Sigmoid colon (tissue), 7 donors: Measurements from ENCODE around the gene ZNF579. TPM values are rescaled to one million over a fixed set of nuclear protein-coding genes. Genes with fewer than 3 reads are reported as not detected.

Source experiments
- DNase-seq: peaks from one replicate; pipeline ENCODE4 v3.0.0-alpha.2; 2019
- H3K27ac ChIP-seq, 4 donors: fragments of 200-600 bp; sonication (generic); one replicate each; pipeline ENCODE4 v1.5.1; 2016 to 2019; ENCODE audit warnings: mild to moderate bottlenecking in 1 of 4
- H3K27me3 ChIP-seq, 3 donors: fragments of 200-600 bp; sonication (generic); one replicate each; pipeline ENCODE4 v1.5.1; 2019; ENCODE audit warnings: mild to moderate bottlenecking in 1 of 3
- H3K36me3 ChIP-seq, 4 donors: fragments of 200-600 bp; sonication (generic); one replicate each; pipeline ENCODE4 v1.5.1; 2016 to 2019
- H3K4me1 ChIP-seq, 4 donors: fragments of 200-600 bp; sonication (generic); one replicate each; pipeline ENCODE4 v1.5.1; 2017 to 2019
- H3K4me3 ChIP-seq, 4 donors: fragments of 200-600 bp; sonication (generic); one replicate each; pipeline ENCODE4 v1.5.1; 2017 to 2019; ENCODE audit warnings: mild to moderate bottlenecking in 2 of 4, moderate library complexity in 1 of 4
- H3K9me3 ChIP-seq, 4 donors: fragments of 200-600 bp in 3 of 4; sonication (generic) in 3 of 4; one replicate each; pipeline versions ENCODE4 v1.5.1 to v1.6.1; 2013 to 2019
- EP300 ChIP-seq, 4 donors: sonication (generic); formaldehyde crosslinking; IDR thresholded peaks; one replicate each; pipeline ENCODE4 v1.6.1; 2017; ENCODE audit warnings: antibody characterized with exemption in 4 of 4
- POLR2A ChIP-seq, 2 donors: fragments of 450-650 bp; IDR thresholded peaks; one replicate each; pipeline ENCODE4 v1.6.1; 2016; ENCODE audit warnings: antibody characterized with exemption in 2 of 2, mild to moderate bottlenecking in 2 of 2, moderate library complexity in 2 of 2
- POLR2AphosphoS5 ChIP-seq, 4 donors: sonication (generic); formaldehyde crosslinking; IDR thresholded peaks; one replicate each; pipeline ENCODE4 v1.6.1; 2017; ENCODE audit warnings: antibody characterized with exemption in 4 of 4
- WGBS, 2 donors: extraction: QIAGEN DNeasy Blood & Tissue Kit; methylation state at CpG; one replicate each; pipeline ENCODE4 v1.1.7; 2013; 5-methylcytosine and 5-hydroxymethylcytosine counted together
- intact Hi-C: fragments of 100-400 bp; cut with DNase I; formaldehyde crosslinking; loops from one replicate; pipeline ENCODE4 v1.15.1; 2023
- polyA plus RNA-seq, 3 donors: library from polyadenylated mRNA; stranded (reverse); fragments of 200-250 nt; gene quantifications; one replicate each; pipeline ENCODE4 v1.2.3, GENCODE V29; 2013
- total RNA-seq, 4 donors: library from RNA; depleted of rRNA; stranded (reverse); fragments of >200 nt; gene quantifications; one replicate each; pipeline ENCODE4 v1.1.0, GENCODE V29; 2016
- TF ChIP-seq, protein P1 (sequence below), 4 experiments: fragments of 450-650 bp in 3 of 4; fragments of 200-600 bp in 1 of 4; IDR thresholded peaks; one replicate each; pipeline ENCODE4 v1.5.1; 2016 to 2019; ENCODE audit warnings: antibody characterized with exemption in 4 of 4, mild to moderate bottlenecking in 3 of 4, moderate library complexity in 2 of 4
- donor health status: healthy with polysubstance abuse.
- donor health status: Bipolar disorder and iron deficiency.
- donor health status: healthy.

ZNF579 gene
- total and polyA plus RNA-seq, 7 donors = 0.69 to 4.0 (median 2.0) TPM

DNA sequence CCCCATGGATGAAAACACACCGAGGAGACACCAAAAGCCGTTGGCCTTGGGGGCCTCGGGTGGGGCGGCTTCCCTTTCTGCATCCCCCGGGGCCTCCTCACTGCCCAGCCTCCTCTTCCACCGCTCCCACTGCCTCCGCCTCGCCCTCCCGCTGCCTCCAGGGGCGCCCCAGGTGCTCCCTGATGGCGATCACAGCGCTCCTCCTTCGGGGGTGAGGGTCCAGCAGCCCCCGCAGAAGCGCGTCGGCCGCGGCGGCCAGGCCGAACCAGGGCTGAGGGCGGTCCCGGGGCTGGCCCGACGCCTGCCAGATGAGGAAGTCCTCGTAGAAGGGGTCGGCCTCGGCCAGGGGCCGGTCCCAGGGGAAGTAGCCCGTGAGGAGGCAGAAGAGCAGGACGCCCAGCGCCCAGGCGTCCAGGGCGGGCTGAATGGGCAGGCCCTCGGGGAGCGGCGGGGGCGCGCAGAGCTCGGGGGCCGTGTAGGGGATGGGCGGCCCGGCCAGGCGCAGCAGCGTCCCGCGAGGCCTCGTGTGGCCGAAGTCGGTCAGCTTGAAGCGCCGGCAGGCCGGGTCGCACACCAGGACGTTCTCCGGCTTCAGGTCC lies 50.9 kb downstream of the ZNF579 start:
- Histone ChIP-seq H3K36me3 (no peaks in the 10 kb centered on the region), H3K9me3 (no peaks in the 10 kb centered on the region), H3K4me1 (peaks cover 0 to 15% (median 10%) of the 10 kb centered on the region in 4 donors), H3K27me3 (peaks cover 0 to 30% (median 8%) of the 10 kb centered on the region in 3 donors), H3K27ac (no peak overlapping the region), H3K4me3 (no peak overlapping the region)
- TF ChIP-seq POLR2AphosphoS5 (IDR thresholded peaks at IDR 0.05) = no peak
- TF ChIP-seq, protein P1, sequence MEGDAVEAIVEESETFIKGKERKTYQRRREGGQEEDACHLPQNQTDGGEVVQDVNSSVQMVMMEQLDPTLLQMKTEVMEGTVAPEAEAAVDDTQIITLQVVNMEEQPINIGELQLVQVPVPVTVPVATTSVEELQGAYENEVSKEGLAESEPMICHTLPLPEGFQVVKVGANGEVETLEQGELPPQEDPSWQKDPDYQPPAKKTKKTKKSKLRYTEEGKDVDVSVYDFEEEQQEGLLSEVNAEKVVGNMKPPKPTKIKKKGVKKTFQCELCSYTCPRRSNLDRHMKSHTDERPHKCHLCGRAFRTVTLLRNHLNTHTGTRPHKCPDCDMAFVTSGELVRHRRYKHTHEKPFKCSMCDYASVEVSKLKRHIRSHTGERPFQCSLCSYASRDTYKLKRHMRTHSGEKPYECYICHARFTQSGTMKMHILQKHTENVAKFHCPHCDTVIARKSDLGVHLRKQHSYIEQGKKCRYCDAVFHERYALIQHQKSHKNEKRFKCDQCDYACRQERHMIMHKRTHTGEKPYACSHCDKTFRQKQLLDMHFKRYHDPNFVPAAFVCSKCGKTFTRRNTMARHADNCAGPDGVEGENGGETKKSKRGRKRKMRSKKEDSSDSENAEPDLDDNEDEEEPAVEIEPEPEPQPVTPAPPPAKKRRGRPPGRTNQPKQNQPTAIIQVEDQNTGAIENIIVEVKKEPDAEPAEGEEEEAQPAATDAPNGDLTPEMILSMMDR (IDR thresholded peaks at IDR 0.05) = no peak
- no peak for TF ChIP-seq EP300 (IDR thresholded peaks at IDR 0.05)
- TF ChIP-seq POLR2A (IDR thresholded peaks at IDR 0.05) = no peak
- 92% methylated on average over 56 of the region's 56 CpGs for WGBS, 2 donors
- intact Hi-C loops = no loop called here
- DNase-seq = no peak

- H3K36me3 ChIP-seq = no peaks in the 10 kb centered on the region
- no peak for DNase-seq
- peaks cover 0 to 30% (median 8%) of the 10 kb centered on the region in 3 donors for H3K27me3 ChIP-seq
- H3K4me3 ChIP-seq = no peak overlapping the region
- no peak for TF ChIP-seq POLR2AphosphoS5 (IDR thresholded peaks at IDR 0.05)
- TF ChIP-seq EP300 (IDR thresholded peaks at IDR 0.05) = no peak
- no peak for TF ChIP-seq POLR2A (IDR thresholded peaks at IDR 0.05)
- TF ChIP-seq, protein P1 (IDR thresholded peaks at IDR 0.05) = no peak
- H3K4me1 ChIP-seq = peaks cover 0 to 15% (median 10%) of the 10 kb centered on the region in 4 donors
- WGBS, 2 donors = 22 to 58% methylated on average over 15 of the region's 15 CpGs
- no peak overlapping the region for H3K27ac ChIP-seq
- intact Hi-C loops = no loop called here
- no peaks in the 10 kb centered on the region for H3K9me3 ChIP-seq
Measured at GRCh38 chr19:55528030-55528803, 52.4 kb downstream of the ZNF579 start.

DNA sequence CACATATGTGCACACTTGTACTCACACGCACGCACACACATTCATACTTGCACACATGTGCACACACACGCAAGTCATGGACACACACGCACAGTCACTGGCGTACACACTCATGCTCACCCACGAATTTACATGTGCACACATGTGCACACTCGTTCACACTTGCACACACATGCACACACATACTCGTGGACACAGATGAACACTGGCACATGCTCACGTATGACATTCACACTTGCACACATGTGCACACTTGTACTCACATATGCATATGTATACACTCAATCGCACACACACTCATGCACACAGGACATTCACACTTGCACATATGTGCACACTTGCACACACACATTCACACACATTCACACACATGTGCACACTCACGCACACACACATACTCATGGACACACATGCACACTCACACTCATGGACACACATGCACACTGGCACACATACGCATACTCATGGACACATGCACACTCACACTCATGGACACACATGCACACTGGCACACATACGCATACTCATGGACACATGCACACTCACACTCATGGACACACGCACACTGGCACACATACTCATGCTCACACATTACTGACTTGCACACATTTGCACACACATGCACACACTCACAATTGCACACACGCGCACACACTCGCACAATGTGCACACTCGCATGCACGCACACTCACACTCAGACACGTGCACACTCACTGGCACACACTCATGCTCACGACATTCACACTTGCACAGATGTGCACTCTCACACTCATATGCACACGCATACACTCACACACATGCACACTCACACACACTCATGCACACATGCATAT lies 53.2 kb downstream of the ZNF579 start:
- TF ChIP-seq, protein P1 (IDR thresholded peaks at IDR 0.05) = no peak
- TF ChIP-seq POLR2AphosphoS5 (IDR thresholded peaks at IDR 0.05) (no peak), POLR2A (IDR thresholded peaks at IDR 0.05) (no peak), EP300 (IDR thresholded peaks at IDR 0.05) (no peak)
- H3K27ac ChIP-seq = no peak overlapping the region
- intact Hi-C loops = no loop called here
- 77 to 88% methylated on average over 22 of the region's 22 CpGs for WGBS, 2 donors
- no peaks in the 10 kb centered on the region for H3K9me3 ChIP-seq
- no peaks in the 10 kb centered on the region for H3K36me3 ChIP-seq
- no peak for DNase-seq
- H3K27me3 ChIP-seq = peaks cover 0 to 30% (median 8%) of the 10 kb centered on the region in 3 donors
- peaks cover 0 to 15% (median 10%) of the 10 kb centered on the region in 4 donors for H3K4me1 ChIP-seq
- H3K4me3 ChIP-seq = no peak overlapping the region

Other genes starting within 250 kb of the ZNF579 start
- 10 to 100 TPM in 2 of 4 donors, 1 to 10 TPM in 2; 7.5 to 12.7 (median 9.6) TPM for gene KMT5C, start 241.0 kb downstream of the ZNF579 start, total RNA-seq
- 10 to 100 TPM in 1 of 3 donors, 1 to 10 TPM in 2; 3.0 to 14.8 (median 3.5) TPM for gene KMT5C, start 241.0 kb downstream of the ZNF579 start, polyA plus RNA-seq
- gene COX6B2, start 226.1 kb downstream of the ZNF579 start, total RNA-seq = under 1 TPM in 1 of 4 donors, not detected in 3; 0.16 TPM
- gene COX6B2, start 226.1 kb downstream of the ZNF579 start, polyA plus RNA-seq = 1 to 10 TPM in 2 of 3 donors, under 1 TPM in 1; 0.60 to 3.8 (median 1.4) TPM
- not detected for gene GARIN5B, start 217.6 kb downstream of the ZNF579 start, total RNA-seq
- gene GARIN5B, start 217.6 kb downstream of the ZNF579 start, polyA plus RNA-seq = not detected
- 1 to 10 TPM in 1 of 4 donors, under 1 TPM in 1, not detected in 2; 0.81 to 4.4 TPM for gene IL11, start 210.4 kb downstream of the ZNF579 start, total RNA-seq
- gene IL11, start 210.4 kb downstream of the ZNF579 start, polyA plus RNA-seq = under 1 TPM in 1 of 3 donors, not detected in 2; 0.74 TPM
- gene TMEM190, start 204.0 kb downstream of the ZNF579 start, total RNA-seq = not detected
- under 1 TPM in 1 of 3 donors, not detected in 2; 0.26 TPM for gene TMEM190, start 204.0 kb downstream of the ZNF579 start, polyA plus RNA-seq
- 1 to 10 TPM in 1 of 4 donors, under 1 TPM in 2, not detected in 1; 0.54 to 1.7 (median 0.66) TPM for gene TMEM238, start 196.6 kb downstream of the ZNF579 start, total RNA-seq
- under 1 TPM in 2 of 3 donors, not detected in 1; 0.90 to 0.92 TPM for gene TMEM238, start 196.6 kb downstream of the ZNF579 start, polyA plus RNA-seq
- 100 to 1,000 TPM; 253 to 607 (median 503) TPM for gene RPL28, start 194.9 kb downstream of the ZNF579 start, total RNA-seq
- gene RPL28, start 194.9 kb downstream of the ZNF579 start, polyA plus RNA-seq = 1,000 to 10,000 TPM; 1,833 to 2,816 (median 2,129) TPM
- gene UBE2S, start 173.1 kb downstream of the ZNF579 start, total RNA-seq = 10 to 100 TPM; 11.8 to 23.9 (median 14.8) TPM
- 10 to 100 TPM in 2 of 3 donors, 1 to 10 TPM in 1; 6.6 to 32.6 (median 16.2) TPM for gene UBE2S, start 173.1 kb downstream of the ZNF579 start, polyA plus RNA-seq
- under 1 TPM in 3 of 4 donors, not detected in 1; 0.28 to 0.41 (median 0.36) TPM for gene SHISA7, start 137.5 kb downstream of the ZNF579 start, total RNA-seq
- under 1 TPM in 1 of 3 donors, not detected in 2; 0.04 TPM for gene SHISA7, start 137.5 kb downstream of the ZNF579 start, polyA plus RNA-seq
- 100 to 1,000 TPM in 2 of 4 donors, 10 to 100 TPM in 2; 90.3 to 114 (median 101) TPM for gene ISOC2, start 119.2 kb downstream of the ZNF579 start, total RNA-seq
- 100 to 1,000 TPM; 147 to 173 (median 162) TPM for gene ISOC2, start 119.2 kb downstream of the ZNF579 start, polyA plus RNA-seq
- gene C19orf85, start 116.1 kb downstream of the ZNF579 start, total RNA-seq = not detected
- under 1 TPM in 1 of 3 donors, not detected in 2; 0.07 TPM for gene C19orf85, start 116.1 kb downstream of the ZNF579 start, polyA plus RNA-seq
- gene ZNF628, start 104.2 kb downstream of the ZNF579 start, total RNA-seq = 10 to 100 TPM in 1 of 4 donors, 1 to 10 TPM in 3; 1.4 to 15.0 (median 3.7) TPM
- 10 to 100 TPM in 1 of 3 donors, 1 to 10 TPM in 2; 1.8 to 10.1 (median 2.5) TPM for gene ZNF628, start 104.2 kb downstream of the ZNF579 start, polyA plus RNA-seq
- gene NAT14, start 95.7 kb downstream of the ZNF579 start, total RNA-seq = 10 to 100 TPM in 1 of 4 donors, 1 to 10 TPM in 3; 6.4 to 10.5 (median 8.4) TPM
- 10 to 100 TPM in 1 of 3 donors, 1 to 10 TPM in 2; 1.4 to 13.7 (median 2.4) TPM for gene NAT14, start 95.7 kb downstream of the ZNF579 start, polyA plus RNA-seq
- gene SSC5D, start 92.4 kb downstream of the ZNF579 start, total RNA-seq = 10 to 100 TPM in 3 of 4 donors, 1 to 10 TPM in 1; 9.9 to 66.7 (median 19.2) TPM
- gene SSC5D, start 92.4 kb downstream of the ZNF579 start, polyA plus RNA-seq = 1 to 10 TPM in 2 of 3 donors, not detected in 1; 1.2 to 3.8 TPM
- gene SBK2, start 43.7 kb downstream of the ZNF579 start, total RNA-seq = not detected
- not detected for gene SBK2, start 43.7 kb downstream of the ZNF579 start, polyA plus RNA-seq
- under 1 TPM in 1 of 4 donors, not detected in 3; 0.36 TPM for gene SBK3, start 35.3 kb downstream of the ZNF579 start, total RNA-seq
- gene SBK3, start 35.3 kb downstream of the ZNF579 start, polyA plus RNA-seq = under 1 TPM in 1 of 3 donors, not detected in 2; 0.23 TPM
- 1 to 10 TPM; 3.5 to 9.6 (median 9.1) TPM for gene FIZ1, start 18.7 kb upstream of the ZNF579 start, total RNA-seq
- gene FIZ1, start 18.7 kb upstream of the ZNF579 start, polyA plus RNA-seq = 1 to 10 TPM; 5.3 to 9.0 (median 7.2) TPM
- gene ZNF524, start 19.4 kb upstream of the ZNF579 start, total RNA-seq = 10 to 100 TPM; 24.5 to 37.1 (median 31.3) TPM
- gene ZNF524, start 19.4 kb upstream of the ZNF579 start, polyA plus RNA-seq = 10 to 100 TPM; 44.1 to 49.2 (median 45.5) TPM
- gene ZNF865, start 24.8 kb upstream of the ZNF579 start, total RNA-seq = 1 to 10 TPM; 2.3 to 8.6 (median 3.4) TPM
- 1 to 10 TPM; 2.4 to 9.3 (median 3.0) TPM for gene ZNF865, start 24.8 kb upstream of the ZNF579 start, polyA plus RNA-seq
- gene ZNF784, start 43.7 kb upstream of the ZNF579 start, total RNA-seq = 1 to 10 TPM; 2.8 to 9.1 (median 3.7) TPM
- 1 to 10 TPM; 7.2 to 8.2 (median 7.2) TPM for gene ZNF784, start 43.7 kb upstream of the ZNF579 start, polyA plus RNA-seq
- 10 to 100 TPM; 23.5 to 45.5 (median 31.1) TPM for gene ZNF580, start 60.2 kb upstream of the ZNF579 start, total RNA-seq
- gene ZNF580, start 60.2 kb upstream of the ZNF579 start, polyA plus RNA-seq = 10 to 100 TPM; 10.4 to 27.9 (median 13.8) TPM
- gene ZNF581, start 62.8 kb upstream of the ZNF579 start, total RNA-seq = 10 to 100 TPM; 18.2 to 43.2 (median 24.5) TPM
- 10 to 100 TPM; 17.1 to 24.4 (median 23.4) TPM for gene ZNF581, start 62.8 kb upstream of the ZNF579 start, polyA plus RNA-seq
- gene CCDC106, start 67.4 kb upstream of the ZNF579 start, total RNA-seq = 10 to 100 TPM; 16.6 to 22.9 (median 20.2) TPM
- gene CCDC106, start 67.4 kb upstream of the ZNF579 start, polyA plus RNA-seq = 10 to 100 TPM in 2 of 3 donors, 1 to 10 TPM in 1; 5.5 to 10.8 (median 10.0) TPM
- gene U2AF2, start 74.2 kb upstream of the ZNF579 start, total RNA-seq = 10 to 100 TPM; 52.1 to 79.7 (median 65.4) TPM
- 100 to 1,000 TPM in 1 of 3 donors, 10 to 100 TPM in 2; 81.7 to 162 (median 86.9) TPM for gene U2AF2, start 74.2 kb upstream of the ZNF579 start, polyA plus RNA-seq
- gene EPN1, start 94.4 kb upstream of the ZNF579 start, total RNA-seq = 10 to 100 TPM; 22.8 to 54.3 (median 34.6) TPM
- gene EPN1, start 94.4 kb upstream of the ZNF579 start, polyA plus RNA-seq = 100 to 1,000 TPM; 137 to 162 (median 146) TPM
- not detected for gene NLRP9, start 157.6 kb upstream of the ZNF579 start, total RNA-seq
- gene NLRP9, start 157.6 kb upstream of the ZNF579 start, polyA plus RNA-seq = not detected
- not detected for gene RFPL4A, start 178.2 kb upstream of the ZNF579 start, total RNA-seq
- under 1 TPM in 1 of 3 donors, not detected in 2; 0.19 TPM for gene RFPL4A, start 178.2 kb upstream of the ZNF579 start, polyA plus RNA-seq
- not detected for gene RFPL4AL1, start 188.3 kb upstream of the ZNF579 start, total RNA-seq
- gene RFPL4AL1, start 188.3 kb upstream of the ZNF579 start, polyA plus RNA-seq = under 1 TPM in 1 of 3 donors, not detected in 2; 0.12 TPM